ENCODE results near the gene NDUFA3. TPM values are rescaled to one million over a fixed set of nuclear protein-coding genes. Genes with fewer than 3 reads are reported as not detected.

NDUFA3 gene
- total and polyA plus RNA-seq, 10 of the 15 experiments (the other 5 are each of a cell fraction or from before 2014, with no cell fraction given) = 40.0 to 335 (median 153) TPM

- 93% methylated on average over 8 of the region's 10 CpGs for whole genome bisulfite sequencing (ENCODE audit: insufficient coverage, insufficient replicate concordance, low lambda C conversion rate, missing lambda C conversion rate)
- FAIRE-seq = no peak
- no peak overlapping the region for H3K9ac ChIP-seq (ENCODE audit: control insufficient read depth, insufficient read depth, low read length)
- H3K27ac ChIP-seq (ENCODE audit: control insufficient read depth, insufficient read depth) = no peak overlapping the region
- TF ChIP-seq USF1 (IDR thresholded peaks at IDR 0.05; ENCODE audit: borderline replicate concordance, extremely low read length, insufficient read depth, low read depth, low read length) (no peak), E2F8 (IDR thresholded peaks at IDR 0.05; ENCODE audit: low read depth, partially characterized antibody) (no peak), POLR2A (IDR thresholded peaks at IDR 0.05; ENCODE audit: low read depth, low read length) (peak; percentile 62; the same call in 1 of the 2 replicates)
- H3K27me3 ChIP-seq (replicated peaks in 1 of 2; ENCODE audit: control insufficient read depth in 2 of 2, insufficient read depth in 2 of 2, low read length in 1 of 2) = no peaks in the 10 kb centered on the region
- ATAC-seq = no peak
- H3K4me1 ChIP-seq (ENCODE audit: control insufficient read depth, insufficient read depth, low read length) = no peaks in the 10 kb centered on the region
- no peak overlapping the region for H2AFZ ChIP-seq (ENCODE audit: control insufficient read depth, low read depth, low read length)
- CTCF ChIA-PET = no interaction called here
- intact Hi-C loops (cut with micrococcal nuclease; ENCODE audit: unreplicated experiment) = no loop called here
- H3K4me2 ChIP-seq (ENCODE audit: control insufficient read depth, insufficient read depth) = no peak overlapping the region
- no peaks in the 10 kb centered on the region for H4K20me1 ChIP-seq (ENCODE audit: control insufficient read depth, insufficient read depth)
- in situ Hi-C loops (cut with MboI) = no loop called here
- H3K79me2 ChIP-seq (ENCODE audit: control insufficient read depth, insufficient read depth, low read length) = peaks cover 3% of the 10 kb centered on the region
- BruUV-seq (replicated peaks) = no TSS peak
- POLR2A ChIA-PET = no interaction called here
- no peaks in the 10 kb centered on the region for H3K9me3 ChIP-seq (replicated peaks; ENCODE audit: control insufficient read depth, insufficient read depth, low read length)
- H3K4me3 ChIP-seq = no peak overlapping the region
- no peak for DNase-seq (ENCODE audit: low read depth, low spot score)
- H3K36me3 ChIP-seq (ENCODE audit: control insufficient read depth in 2 of 2, insufficient read depth in 2 of 2, low read length in 1 of 2) = peaks cover 27 to 28% of the 10 kb centered on the region in 2 experiments; a peak in 3 of 4 replicates
- RAD21 ChIA-PET (ENCODE audit: unreplicated experiment) = no interaction called here
- SMC1A ChIA-PET (ENCODE audit: uncharacterized antibody, unreplicated experiment) = no interaction called here
These were observed 51.2 kb downstream of the NDUFA3 start for GRCh38 chr19:54153731-54154326.
